HepG2 (cell line): ENCODE results near the gene ZC3H18. TPM values are rescaled to one million over a fixed set of nuclear protein-coding genes. Genes with fewer than 3 reads are reported as not detected.

Experiments used
- ATF1 ChIP-seq: IDR thresholded peaks from 2 replicates; pipeline ENCODE4 v1.6.1; 2016; ENCODE audit warnings: mild to moderate bottlenecking, control low read depth
- CEBPG ChIP-seq: IDR thresholded peaks from 2 replicates; pipeline ENCODE4 v1.6.1; 2016
- DRAP1 ChIP-seq: IDR thresholded peaks from 2 replicates; pipeline ENCODE4 v1.6.1; 2016; ENCODE audit warnings: missing genetic modification reagents, missing compliant biosample characterization
- ELF1 ChIP-seq: sonication (generic); formaldehyde crosslinking; IDR thresholded peaks from 2 replicates; pipeline ENCODE4 v1.4.0; 2020; ENCODE audit warnings: missing genetic modification reagents
- HMGA1 ChIP-seq: sonication (generic); formaldehyde crosslinking; conservative IDR thresholded peaks from 2 replicates; pipeline ENCODE4 v1.4.0; 2020; ENCODE audit warnings: missing genetic modification reagents
- HNF4G ChIP-seq, 2 experiments: sonication (generic) in 1 of 2; formaldehyde crosslinking in 1 of 2; IDR thresholded peaks; 2 replicates each; pipeline versions ENCODE4 v1.4.0 to v1.6.1; 2011 to 2020; ENCODE audit warnings: borderline replicate concordance in 2 of 2, low read depth in 2 of 2, mild to moderate bottlenecking in 2 of 2, low read length in 1 of 2, missing genetic modification reagents in 1 of 2, moderate library complexity in 1 of 2
- PAX8 ChIP-seq: sonication (generic); formaldehyde crosslinking; IDR thresholded peaks from 2 replicates; pipeline ENCODE4 v1.8.0; 2022; ENCODE audit warnings: mild to moderate bottlenecking, missing genetic modification reagents, borderline replicate concordance
- POLR2G ChIP-seq: fragments of 200-400 bp; formaldehyde crosslinking; IDR thresholded peaks from 2 replicates; pipeline ENCODE4 v1.6.1; 2018; ENCODE audit warnings: mild to moderate bottlenecking, low read depth, low read length, moderate library complexity
- RBAK ChIP-seq: sonication (generic); formaldehyde crosslinking; IDR thresholded peaks from 2 replicates; pipeline ENCODE4 v1.5.1; 2020; ENCODE audit warnings: mild to moderate bottlenecking, missing genetic modification reagents
- SMARCE1 ChIP-seq: fragments of 450-650 bp; IDR thresholded peaks from 2 replicates; pipeline ENCODE4 v1.6.1; 2017; ENCODE audit warnings: borderline replicate concordance
- TCF7 ChIP-seq: sonication (generic); IDR thresholded peaks from 2 replicates; pipeline ENCODE4 v1.6.1; 2016; ENCODE audit warnings: antibody characterized with exemption, low read depth
- TSC22D2 ChIP-seq: sonication (generic); formaldehyde crosslinking; IDR thresholded peaks from 2 replicates; pipeline ENCODE4 v1.5.1; 2020; ENCODE audit warnings: missing genetic modification reagents, mild to moderate bottlenecking, borderline replicate concordance
- ZNF234 ChIP-seq: sonication (generic); formaldehyde crosslinking; conservative IDR thresholded peaks from 2 replicates; pipeline ENCODE4 v1.5.1; 2020; ENCODE audit warnings: mild to moderate bottlenecking, missing genetic modification reagents
- ZNF274 ChIP-seq: sonication (generic); formaldehyde crosslinking; IDR thresholded peaks from 2 replicates; pipeline ENCODE4 v1.5.1; 2020; ENCODE audit warnings: mild to moderate bottlenecking, missing genetic modification reagents
- ZNF446 ChIP-seq: sonication (generic); formaldehyde crosslinking; IDR thresholded peaks from 2 replicates; pipeline ENCODE4 v1.5.0; 2020; ENCODE audit warnings: mild to moderate bottlenecking, missing genetic modification reagents
- ZNF451 ChIP-seq: sonication (generic); formaldehyde crosslinking; IDR thresholded peaks from 2 replicates; pipeline ENCODE4 v1.5.0; 2020; ENCODE audit warnings: mild to moderate bottlenecking, missing genetic modification reagents
- ZNF550 ChIP-seq: sonication (generic); formaldehyde crosslinking; IDR thresholded peaks from 2 replicates; pipeline ENCODE4 v1.4.0; 2020; ENCODE audit warnings: mild to moderate bottlenecking, missing genetic modification reagents, borderline replicate concordance
- polyA plus RNA-seq, 8 experiments: library from polyadenylated mRNA; depleted of rRNA in 3 of 8; stranded (reverse) in 7 of 8; unstranded in 1 of 8; fragments of >200 nt; fragmentation: Illumina TruSeq in 4 of 8; extraction: Trizol in 4 of 8; gene quantifications; 2 replicates each; pipeline versions ENCODE4 v1.2.1 to v1.2.3, GENCODE V29; 2011 to 2016; ENCODE audit warnings: low read depth in 4 of 8, missing spikeins in 1 of 8, mixed read lengths in 1 of 8; ENCODE audit not compliant: insufficient read depth in 1 of 8
- total RNA-seq, 5 experiments: library from RNA; depleted of rRNA; stranded (reverse); fragments of >200 nt; fragmentation: Illumina TruSeq; extraction: Trizol; gene quantifications; 2 replicates each; pipeline ENCODE4 v1.2.3, GENCODE V29; 2016; ENCODE audit warnings: low read depth in 1 of 5
- TF ChIP-seq, protein P1 (sequence below), 2 experiments: sonication (generic) in 1 of 2; formaldehyde crosslinking in 1 of 2; IDR thresholded peaks; 2 replicates each; pipeline versions ENCODE4 v1.6.1 to v1.9.0; 2014 to 2022; ENCODE audit warnings: antibody characterized with exemption in 1 of 2, borderline replicate concordance in 1 of 2, inconsistent platforms in 1 of 2, low read depth in 1 of 2, missing genetic modification reagents in 1 of 2
- TF ChIP-seq, protein P2 (sequence below): sonication (generic); formaldehyde crosslinking; IDR thresholded peaks from 2 replicates; pipeline ENCODE4 v1.8.0; 2022; ENCODE audit warnings: mild to moderate bottlenecking, missing genetic modification reagents, borderline replicate concordance
- TF ChIP-seq, protein P3 (sequence below): sonication (generic); formaldehyde crosslinking; IDR thresholded peaks from 2 replicates; pipeline ENCODE4 v1.4.0; 2020; ENCODE audit warnings: missing genetic modification reagents, borderline replicate concordance

The ZC3H18 gene
- total and polyA plus RNA-seq, 2 of the 13 experiments (the other 11 are each of a cell fraction or from before 2014, with no cell fraction given) = 11.2 to 27.4 TPM

DNA sequence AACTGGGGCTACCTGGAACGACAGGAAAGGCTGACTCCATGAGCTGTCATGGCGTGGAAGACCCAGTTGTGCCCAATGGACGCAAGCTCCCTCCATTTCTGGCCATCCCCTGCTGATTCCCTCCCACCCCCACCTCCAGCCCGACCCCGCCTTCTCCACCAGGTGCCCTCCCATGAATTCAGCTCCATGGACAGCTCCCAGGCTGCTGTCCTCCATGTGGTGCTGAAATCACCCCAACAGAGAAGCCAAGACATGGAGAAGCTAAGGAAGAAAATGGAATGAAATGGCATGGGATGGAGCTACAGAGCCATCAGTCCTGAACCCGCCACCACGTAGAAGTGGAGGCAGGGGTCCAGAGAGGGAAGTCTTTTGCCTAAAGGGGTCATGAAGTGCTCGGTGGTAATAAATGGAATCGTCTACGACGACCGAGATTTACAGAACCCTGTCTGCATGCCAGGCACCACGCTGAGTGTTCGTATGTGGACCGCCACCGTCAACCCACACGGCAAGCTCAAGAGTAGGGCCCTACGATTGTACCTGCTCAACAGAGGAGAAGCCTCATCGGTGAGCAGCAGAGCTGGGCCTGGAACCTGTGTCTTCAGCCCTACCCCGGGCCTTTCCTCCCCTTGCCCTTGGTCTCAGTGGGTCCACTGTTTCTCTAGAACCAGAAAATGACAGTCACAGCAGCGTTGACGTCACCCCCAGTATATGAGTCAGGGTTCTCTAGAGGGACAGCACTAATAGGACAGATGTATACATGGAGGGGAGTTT is 9.3 kb upstream of the ZC3H18 start (continued):
- TF ChIP-seq, protein P1, sequence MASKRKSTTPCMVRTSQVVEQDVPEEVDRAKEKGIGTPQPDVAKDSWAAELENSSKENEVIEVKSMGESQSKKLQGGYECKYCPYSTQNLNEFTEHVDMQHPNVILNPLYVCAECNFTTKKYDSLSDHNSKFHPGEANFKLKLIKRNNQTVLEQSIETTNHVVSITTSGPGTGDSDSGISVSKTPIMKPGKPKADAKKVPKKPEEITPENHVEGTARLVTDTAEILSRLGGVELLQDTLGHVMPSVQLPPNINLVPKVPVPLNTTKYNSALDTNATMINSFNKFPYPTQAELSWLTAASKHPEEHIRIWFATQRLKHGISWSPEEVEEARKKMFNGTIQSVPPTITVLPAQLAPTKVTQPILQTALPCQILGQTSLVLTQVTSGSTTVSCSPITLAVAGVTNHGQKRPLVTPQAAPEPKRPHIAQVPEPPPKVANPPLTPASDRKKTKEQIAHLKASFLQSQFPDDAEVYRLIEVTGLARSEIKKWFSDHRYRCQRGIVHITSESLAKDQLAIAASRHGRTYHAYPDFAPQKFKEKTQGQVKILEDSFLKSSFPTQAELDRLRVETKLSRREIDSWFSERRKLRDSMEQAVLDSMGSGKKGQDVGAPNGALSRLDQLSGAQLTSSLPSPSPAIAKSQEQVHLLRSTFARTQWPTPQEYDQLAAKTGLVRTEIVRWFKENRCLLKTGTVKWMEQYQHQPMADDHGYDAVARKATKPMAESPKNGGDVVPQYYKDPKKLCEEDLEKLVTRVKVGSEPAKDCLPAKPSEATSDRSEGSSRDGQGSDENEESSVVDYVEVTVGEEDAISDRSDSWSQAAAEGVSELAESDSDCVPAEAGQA (IDR thresholded peaks at IDR 0.05; ENCODE audit: low read depth) = no peak
- TF ChIP-seq, protein P1 (CRISPR knock-in tag; IDR thresholded peaks at IDR 0.05; ENCODE audit: borderline replicate concordance) = peak; percentile 99
- peak; percentile 88; the same call in 1 of the 2 replicates for TF ChIP-seq RBAK (CRISPR knock-in tag)
- TF ChIP-seq POLR2G = no peak
- peak; percentile 73 for TF ChIP-seq CEBPG (CRISPR knock-in tag)
- TF ChIP-seq ZNF550 (CRISPR knock-in tag) = no peak
- TF ChIP-seq TSC22D2 = peak; percentile 100
- TF ChIP-seq, protein P2, sequence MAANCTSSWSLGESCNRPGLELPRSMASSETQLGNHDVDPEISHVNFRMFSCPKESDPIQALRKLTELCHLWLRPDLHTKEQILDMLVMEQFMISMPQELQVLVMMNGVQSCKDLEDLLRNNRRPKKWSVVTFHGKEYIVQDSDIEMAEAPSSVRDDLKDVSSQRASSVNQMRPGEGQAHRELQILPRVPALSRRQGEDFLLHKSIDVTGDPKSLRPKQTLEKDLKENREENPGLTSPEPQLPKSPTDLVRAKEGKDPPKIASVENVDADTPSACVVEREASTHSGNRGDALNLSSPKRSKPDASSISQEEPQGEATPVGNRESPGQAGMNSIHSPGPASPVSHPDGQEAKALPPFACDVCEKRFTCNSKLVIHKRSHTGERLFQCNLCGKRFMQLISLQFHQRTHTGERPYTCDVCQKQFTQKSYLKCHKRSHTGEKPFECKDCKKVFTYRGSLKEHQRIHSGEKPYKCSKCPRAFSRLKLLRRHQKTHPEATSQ (CRISPR knock-in tag) = peak; percentile 96
- TF ChIP-seq, protein P3, sequence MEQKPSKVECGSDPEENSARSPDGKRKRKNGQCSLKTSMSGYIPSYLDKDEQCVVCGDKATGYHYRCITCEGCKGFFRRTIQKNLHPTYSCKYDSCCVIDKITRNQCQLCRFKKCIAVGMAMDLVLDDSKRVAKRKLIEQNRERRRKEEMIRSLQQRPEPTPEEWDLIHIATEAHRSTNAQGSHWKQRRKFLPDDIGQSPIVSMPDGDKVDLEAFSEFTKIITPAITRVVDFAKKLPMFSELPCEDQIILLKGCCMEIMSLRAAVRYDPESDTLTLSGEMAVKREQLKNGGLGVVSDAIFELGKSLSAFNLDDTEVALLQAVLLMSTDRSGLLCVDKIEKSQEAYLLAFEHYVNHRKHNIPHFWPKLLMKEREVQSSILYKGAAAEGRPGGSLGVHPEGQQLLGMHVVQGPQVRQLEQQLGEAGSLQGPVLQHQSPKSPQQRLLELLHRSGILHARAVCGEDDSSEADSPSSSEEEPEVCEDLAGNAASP = peak; percentile 98
- TF ChIP-seq TCF7 = no peak
- TF ChIP-seq ATF1 (CRISPR knock-in tag) = no peak
- 0 out of 2 replicates have a peak, but pooled peaks have one; percentile 80 for TF ChIP-seq ZNF234 (CRISPR knock-in tag)
- peak; percentile 99 for TF ChIP-seq ZNF446
- TF ChIP-seq ZNF451 (CRISPR knock-in tag) = peak; percentile 91
- TF ChIP-seq ZNF274 = peak; percentile 99
- no peak for TF ChIP-seq HMGA1 (CRISPR knock-in tag)
- no peak for TF ChIP-seq SMARCE1
- peak; percentile 98; the same call in 1 of the 2 replicates for TF ChIP-seq PAX8 (CRISPR knock-in tag)
- peak; percentile 91 for TF ChIP-seq DRAP1 (CRISPR knock-in tag)
- no peak for TF ChIP-seq HNF4G (IDR thresholded peaks at IDR 0.05; ENCODE audit: borderline replicate concordance, low read depth, low read length)
- peak; percentile 69; the same call in 1 of the 2 replicates for TF ChIP-seq HNF4G (CRISPR knock-in tag; IDR thresholded peaks at IDR 0.05; ENCODE audit: borderline replicate concordance, low read depth)
- peak; percentile 82 for TF ChIP-seq ELF1 (CRISPR knock-in tag)
